H1 (cell line): ENCODE data around the gene RNU6-7. TPM values are rescaled to one million over a fixed set of nuclear protein-coding genes. Genes with fewer than 3 reads are reported as not detected.

ENCODE experiments used
- CBX8 ChIP-seq: fragments of 300-800, 300-1000 bp; sonication (generic); IDR thresholded peaks from 2 replicates; pipeline ENCODE4 v1.7.1; 2016; ENCODE audit warnings: low read depth, low read length, borderline replicate concordance
- GABPA ChIP-seq: IDR thresholded peaks from 2 replicates; pipeline ENCODE4 v1.6.1; 2011; ENCODE audit warnings: mild to moderate bottlenecking, low read length, moderate library complexity, borderline replicate concordance; ENCODE audit not compliant: insufficient read depth
- polyA plus RNA-seq, 7 experiments: library from polyadenylated mRNA; depleted of rRNA in 3 of 7; stranded (reverse) in 5 of 7; unstranded in 2 of 7; fragments of >200 nt in 5 of 7; fragments of 200-250 nt in 2 of 7; gene quantifications; 1 replicate in 5 of 7; 2 replicates in 1 of 7; 4 replicates in 1 of 7; pipeline versions ENCODE4 v1.2.1 to v1.2.3, GENCODE V29; 2011 to 2013; ENCODE audit warnings: missing spikeins in 2 of 7, mixed read lengths in 2 of 7
- total RNA-seq: library from RNA; stranded (reverse); fragmentation: NEBNext Ultra II Directional; extraction: Animal tissue kit (Norgen Biotek cat#: 25700); gene quantifications from 2 replicates; pipeline ENCODE4 v1.2.1, GENCODE V29; 2021

RNU6-7 gene
- total and polyA plus RNA-seq, 2 of the 8 experiments (the other 6 are each of a cell fraction or from before 2014, with no cell fraction given): not detected

GRCh38 chr14:32202491-32202997, 699 bp downstream of the RNU6-7 start (continued):
- no peak for TF ChIP-seq CBX8
- TF ChIP-seq GABPA: no peak
